Measurements from ENCODE around the gene RNASE4. TPM values are rescaled to one million over a fixed set of nuclear protein-coding genes. Genes with fewer than 3 reads are reported as not detected.

Gene RNASE4
- 5.6 to 8.6 TPM (median 6.9 TPM) in 5 replicates for total RNA-seq (2022; extraction: Qiagen RNA extraction)

DNA sequence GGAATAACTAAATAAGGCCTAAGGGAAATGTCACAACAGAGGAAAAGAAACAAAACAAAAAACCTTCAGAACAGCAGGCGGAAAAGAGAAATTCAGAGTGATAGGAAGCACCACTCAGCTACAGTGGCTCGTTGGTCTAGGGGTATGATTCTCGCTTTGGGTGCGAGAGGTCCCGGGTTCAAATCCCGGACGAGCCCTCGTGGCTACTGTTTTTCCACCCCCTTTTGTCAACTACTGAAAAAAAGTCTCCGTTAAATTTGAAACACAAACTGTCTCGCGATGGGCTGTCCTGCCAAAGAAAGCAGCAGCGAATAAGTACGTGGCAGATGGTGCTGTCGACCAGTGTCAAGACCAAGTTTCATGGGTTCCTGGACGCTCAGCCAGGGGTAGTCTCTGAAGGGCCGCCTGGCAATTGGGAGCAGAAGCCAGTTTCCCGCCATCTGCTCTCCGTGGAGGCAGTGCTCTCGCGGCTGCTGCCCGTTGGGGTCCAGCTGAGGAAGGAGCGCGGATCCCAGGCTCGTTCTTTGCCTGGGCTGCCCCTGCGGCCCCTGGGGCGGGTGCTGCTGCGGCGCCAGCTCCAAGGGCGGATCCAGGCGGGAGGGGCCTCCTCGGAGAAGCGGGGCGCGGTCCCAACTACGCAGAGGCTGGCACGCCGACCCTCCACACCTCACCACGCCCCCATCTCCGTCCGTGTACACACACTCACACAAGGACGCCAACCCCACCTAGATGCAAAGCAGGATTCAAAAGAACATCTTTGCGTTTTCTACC is at the start of gene RNASE4:
TSS of gene RNASE4 (plus strand) at position 670 of the 771 bp plus-strand sequence. CDS start 14,812 bp downstream, outside the sequence.

DNA sequence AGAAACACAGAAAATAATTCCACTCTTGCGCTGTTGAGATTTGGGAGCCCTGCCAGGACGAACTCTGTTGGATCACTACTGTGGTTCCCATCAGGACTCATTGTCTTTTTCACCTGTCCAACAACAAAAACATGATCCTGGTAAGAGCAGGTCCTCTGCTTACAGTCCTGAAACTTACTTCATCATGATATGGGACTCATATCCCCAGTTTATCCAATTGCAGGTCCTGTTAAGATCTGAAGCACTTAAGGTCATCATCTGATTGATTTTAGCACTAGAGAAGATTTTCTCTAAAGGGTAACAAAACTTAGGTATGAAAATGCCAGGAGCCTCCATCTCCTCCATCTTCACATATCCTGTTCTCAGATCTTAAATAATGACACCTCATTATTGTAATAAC is 42.8 kb upstream of the RNASE4 start, which contains the start of gene OR6S1:
TSS of gene OR6S1 (minus strand) at position 101 of the 400 bp plus-strand sequence. CDS start at position 101, 0 bp downstream.

GRCh38 chr14:20688167-20688839 is 3.9 kb downstream of the RNASE4 start, which contains the start of gene ANG:
Gene ANG, plus strand, starts transcription at chr14:20688764. Its CDS starts 4,801 bp downstream, at chr14:20693565.

DNA sequence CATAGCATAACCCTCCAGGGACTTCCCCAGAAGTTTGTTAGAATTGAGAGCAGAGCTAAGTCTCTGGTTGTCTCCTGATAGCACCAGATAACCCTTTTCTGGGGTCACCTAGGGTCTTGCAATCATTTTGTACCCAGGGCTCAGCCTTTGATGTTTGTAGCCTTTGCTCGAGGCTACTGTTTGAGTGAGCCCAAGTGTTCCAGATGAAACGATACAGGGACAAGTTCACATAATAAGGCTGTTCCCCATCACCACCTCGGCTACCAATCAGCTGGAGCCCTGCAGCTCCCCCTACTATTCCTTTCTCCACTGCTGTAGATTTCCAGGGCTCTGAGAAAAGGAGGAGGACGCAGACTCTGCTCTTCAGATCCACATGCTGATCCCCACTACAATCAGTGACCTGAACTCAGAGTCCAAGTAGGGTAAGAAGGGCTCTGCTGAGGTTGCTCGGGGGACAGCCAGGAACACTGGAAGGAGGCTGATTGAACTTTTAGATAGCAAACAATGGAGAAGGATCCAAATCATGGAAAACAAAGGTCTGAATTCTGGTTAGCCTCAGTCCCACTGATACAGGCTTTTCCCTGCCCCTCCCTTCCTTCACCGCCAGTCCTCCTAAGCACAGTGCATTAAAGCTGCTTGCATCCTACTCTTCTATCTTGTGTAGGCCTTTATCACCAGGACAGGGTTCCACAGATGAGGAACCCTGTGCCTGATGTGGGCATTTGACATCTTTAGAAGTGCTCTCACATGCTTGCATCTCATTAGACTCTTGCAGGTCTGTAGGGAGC is 61.4 kb downstream of the RNASE4 start, which contains the start of gene EDDM3A:
TSS of gene EDDM3A (plus strand) at position 317 of the 788 bp plus-strand sequence. CDS start 1,694 bp downstream, outside the sequence.

Other genes with a start within 250 kb of the RNASE4 start
- 0.01 TPM in 1 of 5 replicates, not detected in the others for gene KLHL33, start 248.4 kb upstream of the RNASE4 start, total RNA-seq (2022; extraction: Qiagen RNA extraction)
- gene OSGEP, start 229.7 kb upstream of the RNASE4 start, total RNA-seq (2022; extraction: Qiagen RNA extraction) = 24.7 to 28.8 TPM (median 25.7 TPM) in 5 replicates
- 249 to 284 TPM (median 257 TPM) in 5 replicates for gene APEX1, start 229.3 kb upstream of the RNASE4 start, total RNA-seq (2022; extraction: Qiagen RNA extraction)
- gene PIP4P1, start 223.1 kb upstream of the RNASE4 start, total RNA-seq (2022; extraction: Qiagen RNA extraction) = 29.0 to 42.3 TPM (median 32.5 TPM) in 5 replicates
- gene PNP, start 215.2 kb upstream of the RNASE4 start, total RNA-seq (2022; extraction: Qiagen RNA extraction) = 141 to 164 TPM (median 143 TPM) in 5 replicates
- gene RNASE10, start 179.0 kb upstream of the RNASE4 start, total RNA-seq (2022; extraction: Qiagen RNA extraction) = 0.13 to 0.58 TPM (median 0.34 TPM) in 5 replicates
- gene RNASE9, start 123.5 kb upstream of the RNASE4 start, total RNA-seq (2022; extraction: Qiagen RNA extraction) = not detected in 5 replicates
- gene RNASE11, start 96.6 kb upstream of the RNASE4 start, total RNA-seq (2022; extraction: Qiagen RNA extraction) = not detected in 5 replicates
- not detected in 5 replicates for gene RNASE12, start 93.2 kb upstream of the RNASE4 start, total RNA-seq (2022; extraction: Qiagen RNA extraction)
- gene OR6S1, start 42.9 kb upstream of the RNASE4 start, total RNA-seq (2022; extraction: Qiagen RNA extraction) = not detected in 5 replicates
- 6.7 to 11.3 TPM (median 10.5 TPM) in 5 replicates for gene ANG, start 4.2 kb downstream of the RNASE4 start, total RNA-seq (2022; extraction: Qiagen RNA extraction)
- not detected in 5 replicates for gene EDDM3A, start 61.3 kb downstream of the RNASE4 start, total RNA-seq (2022; extraction: Qiagen RNA extraction)
- not detected in 5 replicates for gene EDDM3B, start 83.8 kb downstream of the RNASE4 start, total RNA-seq (2022; extraction: Qiagen RNA extraction)
- gene RNASE6, start 96.7 kb downstream of the RNASE4 start, total RNA-seq (2022; extraction: Qiagen RNA extraction) = not detected in 5 replicates
- 0.12 to 0.31 TPM (median 0.15 TPM) in 5 replicates for gene RNASE1, start 118.3 kb downstream of the RNASE4 start, total RNA-seq (2022; extraction: Qiagen RNA extraction)
- gene RNASE3, start 206.8 kb downstream of the RNASE4 start, total RNA-seq (2022; extraction: Qiagen RNA extraction) = not detected in 5 replicates